ENCODE measurements around the gene CXCL16.

Gene CXCL16

DNA sequence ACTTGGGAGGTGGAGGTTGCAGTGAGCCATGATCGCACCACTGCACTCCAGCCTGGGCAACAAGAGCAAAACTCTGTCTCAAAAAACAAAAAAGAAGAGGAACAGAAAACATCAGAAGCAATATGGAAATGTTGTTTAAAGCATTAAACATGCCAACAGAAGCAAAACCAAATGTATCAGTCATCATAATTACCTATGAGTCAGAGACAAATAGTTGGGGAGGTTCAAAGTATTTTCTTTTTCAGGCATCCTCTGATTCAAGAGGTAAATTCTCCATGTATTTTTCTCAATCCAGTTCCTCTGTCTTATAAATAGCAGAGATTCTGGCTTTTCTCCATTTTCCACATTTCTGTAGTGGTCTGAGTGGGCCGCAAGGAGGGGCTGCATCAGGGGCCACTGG, 29.9 kb upstream of the CXCL16 start:
- Mint-ChIP-seq H3K27me3 (peaks cover 12 to 31% of the 10 kb centered on the region in 2 donors), H3K9me3 (no peaks in the 10 kb centered on the region), H3K36me3 (no peaks in the 10 kb centered on the region), H3K4me3 (no peak overlapping the region), H3K4me1 (peaks cover under 1% of the 10 kb centered on the region in 2 donors), H3K27ac (no peak overlapping the region)
- DNase-seq: no peak
- peak in 1 of 2 donors; percentile 36 for ATAC-seq (replicated peaks)

DNA sequence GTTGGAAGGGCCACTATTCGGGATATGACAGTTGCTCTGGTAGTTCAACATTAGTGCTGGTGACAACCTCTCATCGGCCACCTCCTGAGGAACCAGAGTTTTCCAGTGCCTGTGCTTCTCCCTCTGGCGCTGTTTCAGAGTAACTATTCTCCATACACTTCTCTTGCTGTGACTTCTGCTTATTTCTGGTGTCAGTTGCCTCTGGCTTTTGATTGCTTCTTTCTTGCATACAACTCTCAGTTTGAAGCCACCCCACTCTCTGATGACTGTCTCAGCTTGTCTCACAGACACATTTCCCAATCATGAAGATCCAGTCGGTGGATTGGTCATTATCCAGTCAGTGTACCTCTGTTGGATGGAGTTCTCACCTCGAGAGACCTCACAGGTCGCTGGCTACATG, 28.6 kb upstream of the CXCL16 start:
- no peak for ATAC-seq (replicated peaks)
- no peak overlapping the region for H3K27ac Mint-ChIP-seq
- H3K9me3 Mint-ChIP-seq: no peaks in the 10 kb centered on the region
- no peak for DNase-seq
- H3K27me3 Mint-ChIP-seq: peaks cover 12 to 25% of the 10 kb centered on the region in 2 donors
- peaks cover 0 to 5% of the 10 kb centered on the region in 2 donors for H3K4me1 Mint-ChIP-seq
- H3K36me3 Mint-ChIP-seq: no peaks in the 10 kb centered on the region
- H3K4me3 Mint-ChIP-seq: no peak overlapping the region

DNA sequence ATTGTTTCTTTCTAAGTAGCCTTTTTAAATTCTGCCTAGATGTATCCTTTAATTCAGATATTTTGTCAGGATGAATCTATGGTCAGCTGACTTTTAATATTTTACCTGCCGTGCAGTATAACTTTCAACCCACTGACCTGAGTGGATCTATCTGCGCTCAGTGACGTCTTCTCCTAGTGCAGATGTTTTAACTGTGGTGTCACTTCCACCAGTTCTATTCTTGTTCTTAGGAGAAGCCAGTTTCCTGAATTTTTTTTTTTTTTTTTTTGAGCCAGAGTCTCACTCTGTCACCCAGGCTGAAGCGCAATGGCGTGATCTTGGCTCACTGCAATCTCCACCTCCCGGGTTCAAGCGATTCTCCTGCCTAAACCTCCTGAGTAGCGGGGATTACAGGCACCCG, 27.0 kb upstream of the CXCL16 start:
- Mint-ChIP-seq H3K4me3 (no peak overlapping the region), H3K36me3 (no peaks in the 10 kb centered on the region), H3K27ac (no peak overlapping the region), H3K4me1 (peaks cover 0 to 5% of the 10 kb centered on the region in 2 donors), H3K27me3 (peaks cover 12 to 16% of the 10 kb centered on the region in 2 donors), H3K9me3 (no peaks in the 10 kb centered on the region)
- DNase-seq: no peak
- no peak for ATAC-seq (replicated peaks)

DNA sequence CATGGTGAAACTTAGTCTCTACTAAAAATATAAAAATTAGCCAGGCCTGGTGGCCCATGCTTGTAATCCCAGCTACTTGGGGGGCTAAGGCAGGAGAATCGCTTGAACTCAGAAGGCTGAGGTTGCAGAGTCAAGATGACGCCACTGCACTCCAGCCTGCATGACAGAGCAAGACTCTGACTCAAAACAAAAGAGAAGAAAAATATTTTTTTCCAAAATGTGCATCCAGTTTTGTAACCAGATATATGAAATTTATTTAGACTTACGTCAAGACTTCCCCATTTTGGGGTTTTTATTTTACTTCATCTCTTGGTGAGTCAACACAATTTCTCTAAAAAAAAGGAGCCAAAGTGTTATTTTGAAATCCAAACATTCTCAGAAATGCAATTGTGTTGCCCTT, 26.5 kb upstream of the CXCL16 start:
- Mint-ChIP-seq H3K27me3 (peaks cover 12 to 15% of the 10 kb centered on the region in 2 donors), H3K4me3 (no peak overlapping the region), H3K9me3 (no peaks in the 10 kb centered on the region), H3K4me1 (peaks cover 0 to 5% of the 10 kb centered on the region in 2 donors), H3K36me3 (no peaks in the 10 kb centered on the region), H3K27ac (no peak overlapping the region)
- DNase-seq: no peak
- ATAC-seq (replicated peaks): peak; percentile 19 to 47

DNA sequence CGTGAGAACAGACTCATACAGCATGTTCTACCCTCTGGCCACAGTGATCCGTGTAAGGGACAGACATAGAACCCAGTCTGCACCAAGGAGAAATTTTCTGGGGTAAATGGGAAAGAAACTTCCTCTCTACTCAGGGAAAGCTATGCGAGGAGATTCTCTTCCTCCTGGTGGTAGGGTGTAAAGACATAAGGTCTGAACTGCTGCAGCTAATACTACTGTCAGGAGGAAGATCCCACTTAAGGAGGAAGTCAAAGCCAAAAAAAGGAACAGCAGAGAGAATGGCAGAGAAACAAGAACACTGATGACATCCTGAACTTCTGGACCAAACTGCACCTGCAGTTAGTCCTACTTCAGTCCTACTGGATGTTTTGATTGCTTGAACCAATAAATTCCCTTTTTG, 24.9 kb upstream of the CXCL16 start:
- Mint-ChIP-seq H3K9me3 (no peaks in the 10 kb centered on the region), H3K36me3 (no peaks in the 10 kb centered on the region), H3K4me1 (peaks cover 7 to 10% of the 10 kb centered on the region in 2 donors), H3K27me3 (peaks cover 10 to 14% of the 10 kb centered on the region in 2 donors), H3K4me3 (no peak overlapping the region), H3K27ac (no peak overlapping the region)
- no peak for DNase-seq
- ATAC-seq (replicated peaks): no peak

DNA sequence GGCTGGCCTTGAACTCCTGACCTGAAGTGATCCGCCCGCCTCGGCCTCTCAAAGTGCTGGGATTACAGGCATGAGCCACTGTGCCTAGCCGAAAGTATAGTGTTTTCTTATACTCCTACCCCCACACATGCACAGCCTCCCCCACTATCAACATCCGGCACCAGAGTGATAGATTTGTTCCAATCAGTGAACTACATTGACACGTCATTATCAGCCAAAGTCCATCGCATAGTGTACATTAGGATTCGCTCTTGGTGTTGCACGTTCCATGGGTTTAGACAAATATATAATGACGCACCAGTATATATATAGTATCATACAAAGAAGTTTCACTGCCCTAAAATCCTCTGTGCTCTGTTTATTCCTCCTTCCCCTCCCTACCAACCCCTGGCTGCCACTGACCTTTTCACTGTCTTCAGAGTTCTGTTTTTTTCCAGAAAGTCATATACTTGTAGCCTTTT, 20.1 kb upstream of the CXCL16 start:
- H3K27ac Mint-ChIP-seq: no peak overlapping the region
- no peak overlapping the region for H3K4me3 Mint-ChIP-seq
- H3K9me3 Mint-ChIP-seq: no peaks in the 10 kb centered on the region
- peaks cover 7 to 10% of the 10 kb centered on the region in 2 donors for H3K4me1 Mint-ChIP-seq
- ATAC-seq (replicated peaks): peak; percentile 42 to 64
- DNase-seq: no peak
- H3K27me3 Mint-ChIP-seq: peaks cover 19 to 21% of the 10 kb centered on the region in 2 donors
- no peaks in the 10 kb centered on the region for H3K36me3 Mint-ChIP-seq

DNA sequence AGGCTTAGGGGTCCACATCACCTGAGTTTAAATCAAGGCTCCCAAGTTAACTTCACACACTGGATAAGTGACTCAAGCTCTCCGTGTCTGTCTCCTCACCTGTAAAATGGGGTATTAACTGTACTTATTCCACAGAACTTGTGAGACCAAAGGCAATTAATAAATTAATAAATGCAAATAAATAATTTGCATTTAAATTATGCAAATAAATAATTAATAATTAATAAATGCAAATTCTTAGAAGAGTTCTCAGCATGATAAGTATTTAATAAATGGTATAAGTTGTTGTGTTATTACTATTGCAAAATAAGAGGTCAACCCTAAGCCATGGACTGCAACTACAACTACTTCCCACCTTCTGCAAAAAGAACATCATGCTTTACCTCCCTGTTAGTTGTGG, 13.7 kb upstream of the CXCL16 start:
- Mint-ChIP-seq H3K9me3 (no peaks in the 10 kb centered on the region), H3K27ac (no peak overlapping the region), H3K36me3 (no peaks in the 10 kb centered on the region), H3K4me1 (peaks cover 3 to 4% of the 10 kb centered on the region in 2 donors), H3K4me3 (no peak overlapping the region), H3K27me3 (peaks cover 29 to 55% of the 10 kb centered on the region in 2 donors)
- ATAC-seq (replicated peaks): no peak
- no peak for DNase-seq

DNA sequence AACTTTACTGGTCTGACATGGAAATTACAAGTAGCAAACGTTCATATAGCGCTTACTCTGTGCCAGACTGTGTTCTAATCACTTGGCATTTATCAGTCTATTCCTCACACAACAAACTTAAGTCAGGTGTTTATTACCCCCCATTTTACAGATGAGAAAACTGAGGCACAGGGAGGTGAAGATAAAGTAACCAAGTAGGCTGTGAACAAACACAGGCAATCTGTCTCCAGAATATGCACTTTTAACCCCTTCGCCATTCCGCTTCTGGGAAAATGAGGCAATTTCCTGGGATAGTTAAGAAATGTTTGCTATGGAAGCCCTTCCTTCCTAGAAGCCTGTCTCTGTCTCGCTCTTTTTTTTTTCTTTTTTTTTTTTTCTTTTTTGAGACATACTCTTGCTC, 12.2 kb upstream of the CXCL16 start:
- ATAC-seq (replicated peaks): no peak
- no peaks in the 10 kb centered on the region for H3K9me3 Mint-ChIP-seq
- DNase-seq: no peak
- H3K4me1 Mint-ChIP-seq: peaks cover 10 to 13% of the 10 kb centered on the region in 2 donors
- H3K36me3 Mint-ChIP-seq: no peaks in the 10 kb centered on the region
- H3K4me3 Mint-ChIP-seq: no peak overlapping the region
- H3K27ac Mint-ChIP-seq: no peak overlapping the region
- peaks cover 30 to 54% of the 10 kb centered on the region in 2 donors for H3K27me3 Mint-ChIP-seq

DNA sequence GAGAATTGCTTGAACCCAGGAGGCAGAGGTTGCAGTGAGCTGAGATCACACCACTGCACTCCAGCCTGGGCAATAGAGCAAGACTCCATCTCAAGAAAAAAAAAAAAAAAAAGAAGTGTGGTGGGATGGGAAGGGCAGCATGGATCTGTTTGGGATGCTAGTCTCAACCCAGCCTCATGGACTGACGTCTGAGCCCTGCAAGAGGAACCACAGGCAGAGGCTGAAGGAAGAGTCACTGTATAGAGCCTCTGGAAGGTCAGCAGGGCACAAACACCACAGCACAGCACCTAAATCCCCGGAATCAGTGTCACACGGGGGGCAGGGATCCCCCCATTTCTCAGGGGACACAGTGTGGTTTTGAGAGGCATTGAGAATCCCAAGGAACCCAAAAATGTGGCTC, 10.9 kb upstream of the CXCL16 start:
- Mint-ChIP-seq H3K4me3 (no peak overlapping the region), H3K9me3 (no peaks in the 10 kb centered on the region), H3K27ac (no peak overlapping the region), H3K27me3 (peaks cover 35 to 60% of the 10 kb centered on the region in 2 donors), H3K36me3 (no peaks in the 10 kb centered on the region), H3K4me1 (peaks cover 10 to 14% of the 10 kb centered on the region in 2 donors)
- no peak for DNase-seq
- ATAC-seq (replicated peaks): no peak

DNA sequence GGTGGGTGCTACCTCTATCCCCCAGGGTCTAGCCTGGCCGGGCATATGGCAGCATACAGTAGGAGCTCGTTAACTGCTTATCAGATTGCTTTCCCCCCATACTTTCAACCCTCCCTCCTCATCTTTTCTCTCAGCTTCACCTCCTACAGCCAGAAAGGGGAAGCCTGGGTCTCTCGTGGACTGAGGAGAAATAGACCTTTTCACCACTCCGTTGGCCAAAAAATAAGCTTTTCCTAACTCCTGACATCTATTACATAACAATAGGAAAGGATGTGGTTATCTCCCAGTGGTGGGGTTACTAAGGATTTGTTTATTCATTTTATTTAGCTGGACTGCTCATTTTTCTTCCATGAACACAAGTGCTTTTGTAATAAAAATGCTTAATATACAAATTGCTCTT, 9.0 kb upstream of the CXCL16 start:
- peaks cover 15 to 25% of the 10 kb centered on the region in 2 donors for H3K4me1 Mint-ChIP-seq
- no peaks in the 10 kb centered on the region for H3K36me3 Mint-ChIP-seq
- H3K27me3 Mint-ChIP-seq: peaks cover 38 to 65% of the 10 kb centered on the region in 2 donors
- ATAC-seq (replicated peaks) (no peak), DNase-seq (no peak)
- H3K4me3 Mint-ChIP-seq: peak overlapping the region; percentile 5 to 22
- H3K27ac Mint-ChIP-seq: no peak overlapping the region
- no peaks in the 10 kb centered on the region for H3K9me3 Mint-ChIP-seq

DNA sequence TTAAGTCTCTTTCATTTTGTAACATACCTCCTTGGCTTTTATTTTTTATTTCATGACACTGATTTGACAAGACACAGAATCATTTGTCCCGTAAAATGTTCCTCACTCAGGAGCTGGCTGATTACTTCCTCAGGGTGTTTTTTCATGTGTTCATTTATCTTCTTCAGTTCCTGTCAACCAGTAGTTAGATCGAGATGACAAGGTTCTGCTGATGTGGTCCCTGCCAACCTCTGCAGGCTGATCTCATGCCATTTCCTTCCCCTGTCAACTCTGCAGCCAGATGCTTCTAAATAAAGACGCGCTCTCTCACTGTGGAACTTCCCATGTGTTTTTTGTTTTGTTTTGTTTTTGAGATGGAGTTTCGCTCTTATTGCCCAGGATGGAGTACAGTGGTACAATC, 8.1 kb upstream of the CXCL16 start:
- H3K27ac Mint-ChIP-seq: peak overlapping the region; percentile 52
- ATAC-seq (replicated peaks) (peak; percentile 89 to 92), DNase-seq (no peak)
- H3K9me3 Mint-ChIP-seq: no peaks in the 10 kb centered on the region
- H3K4me3 Mint-ChIP-seq: peak overlapping the region; percentile 50 to 63
- peaks cover 45 to 69% of the 10 kb centered on the region in 2 donors for H3K27me3 Mint-ChIP-seq
- H3K4me1 Mint-ChIP-seq: peaks cover 15 to 32% of the 10 kb centered on the region in 2 donors
- H3K36me3 Mint-ChIP-seq: no peaks in the 10 kb centered on the region

DNA sequence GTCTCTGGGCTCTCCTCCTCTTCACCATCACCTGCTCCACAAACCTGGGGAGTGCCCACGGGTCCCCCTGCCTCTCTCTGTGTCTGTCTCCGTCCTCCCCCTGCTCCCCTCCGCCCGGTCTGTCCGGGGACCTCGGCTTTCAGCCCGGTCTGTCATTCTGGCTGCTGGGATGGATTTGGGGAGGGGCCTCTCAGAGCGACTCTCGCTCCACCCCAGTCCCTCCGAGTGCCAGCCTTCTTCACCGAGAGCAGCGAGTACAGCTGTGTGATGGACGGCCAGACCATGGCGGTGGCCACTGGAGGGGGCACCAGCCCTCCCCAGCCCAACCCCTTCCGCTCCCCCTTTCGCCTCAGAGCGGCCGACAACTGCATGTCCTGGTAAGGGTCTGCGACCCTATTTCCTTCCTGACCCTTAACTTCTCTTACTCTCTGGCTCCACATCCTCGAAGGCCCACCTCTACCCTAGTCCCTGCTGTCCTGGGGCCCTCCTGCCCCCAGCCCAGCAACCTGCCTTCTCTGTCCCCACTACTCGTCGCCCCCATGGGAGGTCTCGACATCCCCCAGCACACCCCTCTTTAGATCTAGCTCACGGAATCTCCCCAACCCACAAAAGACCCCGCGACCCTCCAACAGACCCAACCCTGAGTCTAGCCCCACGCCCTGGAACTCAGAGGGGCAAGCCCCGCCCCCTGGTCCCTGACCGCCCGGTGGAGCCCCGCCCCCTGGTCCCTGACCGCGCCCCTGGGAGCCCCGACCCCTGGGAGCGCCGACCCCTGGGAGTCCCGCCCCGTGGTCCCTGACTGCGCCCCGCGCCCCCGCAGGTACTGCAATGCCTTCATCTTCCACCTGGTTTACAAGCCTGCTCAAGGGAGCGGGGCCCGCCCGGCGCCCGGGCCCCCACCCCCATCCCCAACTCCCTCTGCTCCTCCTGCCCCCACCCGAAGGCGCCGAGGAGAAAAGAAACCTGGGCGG, 5.6 kb upstream of the CXCL16 start:
- Mint-ChIP-seq H3K36me3 (no peaks in the 10 kb centered on the region), H3K4me1 (peaks cover 21 to 41% of the 10 kb centered on the region in 2 donors), H3K27ac (no peak overlapping the region), H3K4me3 (peak overlapping the region in 1 of 2 donors; percentile 47), H3K27me3 (peaks cover 64% of the 10 kb centered on the region in 2 donors), H3K9me3 (no peaks in the 10 kb centered on the region)
- ATAC-seq (replicated peaks) (no peak), DNase-seq (no peak)

DNA sequence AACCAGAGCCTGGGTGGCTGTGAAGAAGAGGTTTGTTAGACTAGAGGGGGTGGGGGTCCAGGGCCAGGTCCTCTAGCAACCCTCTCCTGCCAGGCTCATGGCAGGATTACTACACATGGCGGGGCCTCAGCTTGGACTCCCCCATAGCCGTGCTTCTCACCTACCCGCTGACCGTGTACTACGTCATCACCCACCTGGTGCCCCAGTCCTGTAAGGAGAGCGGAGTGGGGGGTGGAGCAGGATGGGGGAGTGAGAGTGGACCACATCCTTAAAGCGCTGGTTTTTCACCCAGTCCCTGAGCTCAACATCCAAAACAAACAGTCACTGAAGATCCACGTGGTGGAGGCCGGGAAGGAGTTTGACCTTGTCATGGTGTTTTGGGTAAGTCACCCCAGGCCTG, 4.2 kb upstream of the CXCL16 start:
- no peak overlapping the region for H3K27ac Mint-ChIP-seq
- H3K4me3 Mint-ChIP-seq: no peak overlapping the region
- H3K27me3 Mint-ChIP-seq: peaks cover 58 to 61% of the 10 kb centered on the region in 2 donors
- ATAC-seq (replicated peaks) (no peak), DNase-seq (no peak)
- no peaks in the 10 kb centered on the region for H3K9me3 Mint-ChIP-seq
- H3K4me1 Mint-ChIP-seq: peaks cover 27 to 49% of the 10 kb centered on the region in 2 donors
- no peaks in the 10 kb centered on the region for H3K36me3 Mint-ChIP-seq

DNA sequence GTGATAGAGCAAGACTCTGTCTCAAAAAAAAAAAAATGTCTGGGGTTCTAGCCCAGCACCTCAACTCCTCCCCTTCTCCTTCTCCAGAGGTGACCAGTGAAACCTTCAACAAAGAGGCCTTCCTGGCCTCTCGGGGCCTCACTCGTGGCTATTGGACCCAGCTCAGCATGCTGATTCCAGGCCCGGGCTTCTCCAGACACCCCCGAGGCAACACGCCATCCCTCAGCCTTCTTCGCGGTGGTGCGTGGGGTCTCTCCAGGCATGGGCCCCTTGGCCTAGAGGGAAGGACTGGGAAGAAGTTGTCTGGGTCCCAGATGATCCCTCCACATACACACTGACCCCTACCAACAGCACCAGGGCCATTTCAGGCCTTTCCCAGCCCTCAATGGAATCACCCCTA, 3.5 kb upstream of the CXCL16 start:
- ATAC-seq (replicated peaks) (no peak), DNase-seq (no peak)
- Mint-ChIP-seq H3K27ac (no peak overlapping the region), H3K4me1 (peaks cover 29 to 50% of the 10 kb centered on the region in 2 donors), H3K36me3 (no peaks in the 10 kb centered on the region), H3K9me3 (no peaks in the 10 kb centered on the region), H3K4me3 (no peak overlapping the region), H3K27me3 (peaks cover 51 to 54% of the 10 kb centered on the region in 2 donors)

DNA sequence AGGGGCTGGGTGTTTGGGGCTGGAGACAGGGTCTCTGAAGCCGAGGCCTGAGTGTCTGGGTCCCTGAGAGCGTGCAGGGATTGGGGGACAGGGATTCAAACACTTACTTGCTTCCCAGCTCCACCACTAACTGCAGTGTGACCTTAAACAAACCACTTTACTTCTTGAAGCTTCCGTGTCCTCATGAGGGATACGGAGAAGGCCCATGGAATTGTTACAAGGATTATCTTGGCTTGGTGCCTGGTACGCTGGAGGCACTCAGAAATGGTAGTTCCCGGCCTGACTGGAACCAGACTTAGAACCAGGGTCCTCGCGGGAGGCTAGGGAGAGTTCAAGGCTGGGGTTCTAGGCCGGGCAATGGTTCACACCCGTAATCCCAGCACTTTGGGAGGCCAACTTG, 2.9 kb upstream of the CXCL16 start:
- Mint-ChIP-seq H3K27ac (no peak overlapping the region), H3K36me3 (no peaks in the 10 kb centered on the region), H3K27me3 (peaks cover 45 to 48% of the 10 kb centered on the region in 2 donors), H3K4me1 (peaks cover 26 to 46% of the 10 kb centered on the region in 2 donors), H3K9me3 (no peaks in the 10 kb centered on the region), H3K4me3 (no peak overlapping the region)
- ATAC-seq (replicated peaks): no peak
- DNase-seq: no peak
